Neuronal stem cell (in vitro differentiated cells): ENCODE measurements around the gene PRPF39.
"Not testable (repeated sequence)": the region's sequence is repeated elsewhere in the genome, so short reads cannot be mapped to it uniquely, and the experiment has no call there.

Experiments
- DNase-seq: peaks from one replicate; pipeline ENCODE4 v3.0.0-alpha.2; 2013; ENCODE audit warnings: low spot score
- H2AFZ ChIP-seq: one replicate; pipeline ENCODE4 v1.6.1; 2013; ENCODE audit warnings: mild to moderate bottlenecking, low read length, inconsistent platforms
- H2AK5ac ChIP-seq: 2 replicates; pipeline ENCODE4 v1.6.1; 2013; ENCODE audit warnings: low read depth, mild to moderate bottlenecking, inconsistent platforms, low read length, moderate library complexity, mixed read lengths
- H2BK120ac ChIP-seq: 2 replicates; pipeline ENCODE4 v1.6.1; 2013; ENCODE audit warnings: low read depth, mild to moderate bottlenecking, inconsistent platforms, low read length, moderate library complexity, mixed read lengths
- H2BK12ac ChIP-seq: one replicate; pipeline ENCODE4 v1.6.1; 2013; ENCODE audit warnings: low read length, inconsistent platforms
- H2BK15ac ChIP-seq: 2 replicates; pipeline ENCODE4 v1.6.1; 2013; ENCODE audit warnings: mild to moderate bottlenecking, low read length, inconsistent platforms, mixed read lengths
- H2BK5ac ChIP-seq: one replicate; pipeline ENCODE4 v1.6.1; 2013; ENCODE audit warnings: inconsistent platforms, mild to moderate bottlenecking, low read length, moderate library complexity
- H3K14ac ChIP-seq: one replicate; pipeline ENCODE4 v1.6.1; 2013; ENCODE audit warnings: low read length, inconsistent platforms
- H3K18ac ChIP-seq: 2 replicates; pipeline ENCODE4 v1.6.1; 2013; ENCODE audit warnings: low read length, inconsistent platforms
- H3K23ac ChIP-seq: 2 replicates; pipeline ENCODE4 v1.6.1; 2013; ENCODE audit warnings: low read depth, mild to moderate bottlenecking, mixed read lengths, low read length, inconsistent platforms; ENCODE audit not compliant: poor library complexity
- H3K27ac ChIP-seq: replicated peaks from 3 replicates; pipeline ENCODE4 v1.5.1; 2013; ENCODE audit warnings: low read length, inconsistent platforms
- H3K27me3 ChIP-seq, 3 experiments: 2 replicates each; pipeline ENCODE4 v1.6.1; 2013; ENCODE audit warnings: low read length in 3 of 3, mild to moderate bottlenecking in 2 of 3, inconsistent platforms in 1 of 3, low read depth in 1 of 3, mixed read lengths in 1 of 3, moderate library complexity in 1 of 3; ENCODE audit not compliant: control insufficient read depth in 3 of 3, insufficient read depth in 3 of 3
- H3K36me3 ChIP-seq, 2 donors: replicated peaks in 1 of 2; 2 replicates each; pipeline ENCODE4 v1.6.1; 2013; ENCODE audit warnings: low read length in 2 of 2; ENCODE audit not compliant: control insufficient read depth in 2 of 2, insufficient read depth in 2 of 2
- H3K4ac ChIP-seq: 2 replicates; pipeline ENCODE4 v1.6.1; 2013; ENCODE audit warnings: inconsistent platforms, mild to moderate bottlenecking, low read length, moderate library complexity
- H3K4me1 ChIP-seq, 2 donors: 1 replicate in 1 of 2; 2 replicates in 1 of 2; pipeline ENCODE4 v1.6.1; 2013; ENCODE audit warnings: low read length in 2 of 2, low read depth in 1 of 2; ENCODE audit not compliant: control insufficient read depth in 2 of 2, insufficient read depth in 1 of 2
- H3K4me2 ChIP-seq: one replicate; pipeline ENCODE4 v1.6.1; 2013; ENCODE audit warnings: mild to moderate bottlenecking, low read length, inconsistent platforms; ENCODE audit not compliant: insufficient read depth, poor library complexity, severe bottlenecking
- H3K4me3 ChIP-seq, 2 donors: 2 replicates each; pipeline ENCODE4 v1.5.1; 2013; ENCODE audit warnings: low read length in 2 of 2, mild to moderate bottlenecking in 2 of 2, inconsistent platforms in 1 of 2, moderate library complexity in 1 of 2
- H3K79me1 ChIP-seq: one replicate; pipeline ENCODE4 v1.6.1; 2013; ENCODE audit warnings: low read depth, mild to moderate bottlenecking, inconsistent platforms, low read length, moderate library complexity
- H3K9ac ChIP-seq: one replicate; pipeline ENCODE4 v1.6.1; 2013; ENCODE audit warnings: mild to moderate bottlenecking, low read depth, low read length, inconsistent platforms; ENCODE audit not compliant: poor library complexity
- H3K9me3 ChIP-seq, 2 donors: replicated peaks in 1 of 2; 2 replicates each; pipeline versions ENCODE3 to v1.6.1; 2013; ENCODE audit warnings: low read length in 2 of 2, mild to moderate bottlenecking in 2 of 2, inconsistent platforms in 1 of 2, low read depth in 1 of 2, mixed read lengths in 1 of 2, moderate library complexity in 1 of 2; ENCODE audit not compliant: control insufficient read depth in 2 of 2, insufficient read depth in 1 of 2
- H4K8ac ChIP-seq: one replicate; pipeline ENCODE4 v1.6.1; 2013; ENCODE audit warnings: low read depth, mild to moderate bottlenecking, inconsistent platforms, low read length, moderate library complexity
- H4K91ac ChIP-seq: one replicate; pipeline ENCODE4 v1.6.1; 2013; ENCODE audit warnings: low read length, low read depth, mild to moderate bottlenecking, inconsistent platforms; ENCODE audit not compliant: poor library complexity
- WGBS, 2 donors: extraction: QIAGEN DNeasy Blood & Tissue Kit; methylation state at CpG; one replicate each; pipeline ENCODE4 v1.1.7; 2013; ENCODE audit warnings: missing lambda C conversion rate in 2 of 2, mixed read lengths in 1 of 2; ENCODE audit not compliant: insufficient read length in 2 of 2, insufficient replicate concordance in 1 of 2; ENCODE audit errors: extremely low coverage in 2 of 2; 5-methylcytosine and 5-hydroxymethylcytosine counted together

The PRPF39 gene

DNA sequence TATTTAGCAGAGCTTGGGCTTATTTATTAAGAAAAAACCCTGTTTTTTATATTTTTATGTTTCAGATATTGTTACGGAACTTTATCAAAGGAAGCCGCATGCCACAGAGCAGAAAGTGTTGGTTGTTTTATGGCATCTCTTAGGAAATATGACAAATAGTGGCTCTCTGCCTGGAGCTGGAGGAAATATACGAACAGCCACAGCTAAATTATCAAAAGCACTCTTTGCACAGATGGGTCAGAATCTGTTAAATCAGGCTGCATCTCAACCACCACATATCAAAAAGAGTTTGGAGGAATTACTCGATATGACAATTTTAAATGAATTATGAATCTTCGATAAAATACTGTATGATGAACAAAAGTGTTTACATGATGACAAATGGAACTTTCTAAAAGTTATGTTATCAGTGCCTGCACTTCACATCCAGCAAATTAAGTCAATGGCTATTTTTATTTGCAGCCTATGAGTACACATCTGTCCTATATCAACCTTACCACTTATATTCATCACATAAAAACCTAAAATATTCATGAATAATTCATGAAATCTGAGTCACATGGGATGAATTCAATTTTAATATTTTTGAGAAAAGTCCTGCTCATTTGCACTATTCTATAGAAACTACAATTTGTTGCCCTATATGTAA lies 10.6 kb upstream of the PRPF39 start:
- Histone ChIP-seq H2BK5ac (no peak overlapping the region), H3K14ac (no peak overlapping the region)

DNA sequence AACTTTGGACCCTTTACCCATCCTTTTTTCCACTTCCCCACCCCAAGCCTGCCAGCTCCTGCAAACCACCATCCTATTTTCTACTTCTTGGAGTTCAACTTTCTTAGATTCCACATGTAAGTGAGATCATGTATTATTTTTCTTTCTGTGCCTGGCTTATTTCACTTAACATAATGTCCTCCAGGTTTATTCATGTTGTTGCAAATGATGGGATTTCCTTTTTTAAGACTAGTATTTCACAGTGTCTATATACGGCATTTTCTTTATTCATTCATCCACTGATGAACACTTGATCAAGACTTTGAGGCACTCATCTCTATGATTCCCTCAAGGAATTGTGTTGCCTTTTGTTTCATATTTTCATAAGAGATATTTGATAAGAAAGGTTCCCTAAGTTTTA lies 5.6 kb upstream of the PRPF39 start:
- Histone ChIP-seq H2AK5ac (no peak overlapping the region), H2AFZ (no peak overlapping the region), H3K4me2 (no peak overlapping the region), H3K27me3 (no peaks in the 10 kb centered on the region), H3K36me3 (peaks cover 0 to 8% of the 10 kb centered on the region in 2 donors), H3K4me1 (peaks cover 0 to under 1% of the 10 kb centered on the region in 2 donors), H2BK12ac (no peak overlapping the region), H3K27ac (no peak overlapping the region), H3K9me3 (no peaks in the 10 kb centered on the region), H3K23ac (no peak overlapping the region), H3K4me3 (no peak overlapping the region), H3K79me1 (no peaks in the 10 kb centered on the region), H3K4ac (no peak overlapping the region), H4K8ac (no peak overlapping the region), H2BK15ac (no peak overlapping the region), H2BK5ac (no peak overlapping the region), H2BK120ac (no peak overlapping the region), H3K9ac (no peak overlapping the region), H4K91ac (no peak overlapping the region), H3K14ac (no peak overlapping the region), H3K18ac (no peak overlapping the region)
- WGBS, 2 donors = no CpG with 5 or more reads among the region's 1 CpG
- DNase-seq = no peak

More for the DNA sequence above, 10.6 kb upstream of the PRPF39 start:
- H4K91ac ChIP-seq = no peak overlapping the region
- DNase-seq = no peak
- H3K4me1 ChIP-seq = no peaks in the 10 kb centered on the region
- H2BK12ac ChIP-seq = no peak overlapping the region
- H3K27ac ChIP-seq = no peak overlapping the region
- H3K23ac ChIP-seq = no peak overlapping the region
- H3K4ac ChIP-seq = no peak overlapping the region
- no peak overlapping the region for H3K4me2 ChIP-seq
- H2BK120ac ChIP-seq = no peak overlapping the region
- no peaks in the 10 kb centered on the region for H3K79me1 ChIP-seq
- H2AK5ac ChIP-seq = no peak overlapping the region
- H3K4me3 ChIP-seq = no peak overlapping the region
- no CpG with 5 or more reads among the region's 5 CpGs for WGBS, 2 donors
- H3K9me3 ChIP-seq = peaks cover 0 to 3% of the 10 kb centered on the region in 2 donors
- no peak overlapping the region for H4K8ac ChIP-seq
- no peak overlapping the region for H2AFZ ChIP-seq
- no peak overlapping the region for H2BK15ac ChIP-seq
- H3K9ac ChIP-seq = no peak overlapping the region
- H3K36me3 ChIP-seq = peaks cover 0 to 26% of the 10 kb centered on the region in 2 donors
- no peak overlapping the region for H3K18ac ChIP-seq
- H3K27me3 ChIP-seq = no peaks in the 10 kb centered on the region

DNA sequence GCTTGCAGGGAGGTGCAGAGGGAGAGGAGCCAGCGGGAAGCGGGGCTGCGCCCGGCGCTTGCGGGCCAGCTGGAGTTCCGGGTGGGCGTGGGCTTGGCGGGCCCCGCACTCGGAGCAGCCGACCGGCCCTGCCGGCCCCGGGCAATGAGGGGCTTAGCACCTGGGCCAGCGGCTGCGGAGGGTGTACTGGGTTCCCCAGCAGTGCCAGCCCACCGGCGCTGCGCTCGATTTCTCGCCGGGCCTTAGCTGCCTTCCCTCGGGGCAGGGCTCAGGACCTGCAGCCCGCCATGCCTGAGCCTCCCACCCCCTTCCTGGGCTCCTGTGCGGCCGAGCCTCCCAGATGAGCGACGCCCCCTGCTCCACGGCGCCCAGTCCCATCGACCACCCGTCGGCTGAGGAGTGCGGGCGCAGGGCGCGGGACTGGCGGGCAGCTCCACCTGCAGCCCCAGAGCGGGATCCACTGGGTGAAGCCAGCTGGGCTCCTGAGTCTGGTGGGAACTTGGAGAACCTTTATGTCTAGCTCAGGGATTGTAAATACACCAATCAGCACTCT lies 3.4 kb upstream of the PRPF39 start:
- no CpG with 5 or more reads among the region's 40 CpGs for WGBS, 2 donors

DNA sequence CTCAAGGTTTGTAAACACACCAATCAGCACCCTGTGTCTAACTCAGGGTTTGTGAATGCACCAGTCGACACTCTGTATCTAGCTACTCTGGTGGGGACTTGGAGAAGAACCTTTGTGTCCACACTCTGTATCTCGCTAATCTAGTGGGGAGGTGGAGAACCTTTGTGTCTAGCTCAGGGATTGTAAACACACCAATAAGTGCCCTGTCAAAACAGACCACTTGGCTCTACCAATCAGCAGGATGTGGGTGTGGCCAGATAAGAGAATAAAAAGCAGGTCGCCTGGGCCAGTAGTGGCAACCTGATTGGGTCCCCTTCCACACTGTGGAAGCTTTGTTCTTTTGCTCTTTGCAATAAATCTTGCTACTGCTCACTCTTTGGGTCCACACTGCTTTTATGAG lies 2.8 kb upstream of the PRPF39 start:
- H2BK15ac ChIP-seq, H3K27ac ChIP-seq, H4K91ac ChIP-seq, H3K79me1 ChIP-seq, H3K4ac ChIP-seq, H3K9me3 ChIP-seq, H2BK12ac ChIP-seq, H3K27me3 ChIP-seq, H3K4me3 ChIP-seq, H3K14ac ChIP-seq, H2AK5ac ChIP-seq, DNase-seq, H4K8ac ChIP-seq, H3K36me3 ChIP-seq, H3K18ac ChIP-seq, H3K9ac ChIP-seq, H2BK5ac ChIP-seq, H3K4me2 ChIP-seq, H2BK120ac ChIP-seq, H3K23ac ChIP-seq, H3K4me1 ChIP-seq: not testable (repeated sequence)
- WGBS, 2 donors = no CpG with 5 or more reads among the region's 3 CpGs
- peak overlapping the region; percentile 26 for H2AFZ ChIP-seq

More for the DNA sequence above, 3.4 kb upstream of the PRPF39 start:
- H3K27ac ChIP-seq, H3K4ac ChIP-seq, H3K9me3 ChIP-seq, H3K4me3 ChIP-seq, H4K8ac ChIP-seq, H3K14ac ChIP-seq, H3K18ac ChIP-seq, H2BK5ac ChIP-seq, H2BK15ac ChIP-seq, H3K79me1 ChIP-seq, H2BK12ac ChIP-seq, H3K23ac ChIP-seq, H3K9ac ChIP-seq, H4K91ac ChIP-seq, H2AFZ ChIP-seq, DNase-seq, H3K4me2 ChIP-seq, H3K4me1 ChIP-seq, H3K36me3 ChIP-seq, H2AK5ac ChIP-seq, H3K27me3 ChIP-seq, H2BK120ac ChIP-seq: not testable (repeated sequence)
